Measurements from ENCODE around the gene CACNA2D2.

DNA sequence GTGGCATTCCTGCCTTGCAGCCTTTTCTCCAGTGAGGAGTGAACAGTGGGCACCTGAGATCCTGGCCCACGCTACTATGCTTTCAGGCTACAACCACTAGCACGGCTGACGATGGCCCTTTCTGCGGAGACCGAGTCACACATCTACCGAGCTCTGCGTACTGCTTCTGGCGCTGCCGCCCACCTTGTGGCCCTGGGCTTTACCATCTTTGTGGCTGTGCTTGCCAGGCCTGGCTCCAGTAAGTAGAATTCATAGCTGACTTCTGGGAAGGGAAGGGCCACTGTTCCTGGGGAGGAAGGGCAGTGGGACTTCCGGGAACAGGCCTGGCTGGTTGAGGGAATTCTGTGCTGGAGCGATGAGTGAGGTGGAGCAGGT is 152.1 kb downstream of the CACNA2D2 start:
- TF ChIP-seq, protein P1, sequence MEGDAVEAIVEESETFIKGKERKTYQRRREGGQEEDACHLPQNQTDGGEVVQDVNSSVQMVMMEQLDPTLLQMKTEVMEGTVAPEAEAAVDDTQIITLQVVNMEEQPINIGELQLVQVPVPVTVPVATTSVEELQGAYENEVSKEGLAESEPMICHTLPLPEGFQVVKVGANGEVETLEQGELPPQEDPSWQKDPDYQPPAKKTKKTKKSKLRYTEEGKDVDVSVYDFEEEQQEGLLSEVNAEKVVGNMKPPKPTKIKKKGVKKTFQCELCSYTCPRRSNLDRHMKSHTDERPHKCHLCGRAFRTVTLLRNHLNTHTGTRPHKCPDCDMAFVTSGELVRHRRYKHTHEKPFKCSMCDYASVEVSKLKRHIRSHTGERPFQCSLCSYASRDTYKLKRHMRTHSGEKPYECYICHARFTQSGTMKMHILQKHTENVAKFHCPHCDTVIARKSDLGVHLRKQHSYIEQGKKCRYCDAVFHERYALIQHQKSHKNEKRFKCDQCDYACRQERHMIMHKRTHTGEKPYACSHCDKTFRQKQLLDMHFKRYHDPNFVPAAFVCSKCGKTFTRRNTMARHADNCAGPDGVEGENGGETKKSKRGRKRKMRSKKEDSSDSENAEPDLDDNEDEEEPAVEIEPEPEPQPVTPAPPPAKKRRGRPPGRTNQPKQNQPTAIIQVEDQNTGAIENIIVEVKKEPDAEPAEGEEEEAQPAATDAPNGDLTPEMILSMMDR (conservative IDR thresholded peaks at IDR 0.05) = no peak
- no peak for TF ChIP-seq EZH2 (IDR thresholded peaks at IDR 0.05; ENCODE audit: low read depth)

All from PC-9 (cell line).